Left renal cortex interstitium (tissue), 4 donors: ENCODE measurements around the gene NCK2. TPM values are rescaled to one million over a fixed set of nuclear protein-coding genes. Genes with fewer than 3 reads are reported as not detected.

Source experiments
- DNase-seq, 4 donors: peaks; one replicate each; pipeline ENCODE4 v3.0.0-alpha.2; 2013; ENCODE audit warnings: low read depth in 4 of 4, low spot score in 2 of 4, missing footprints in 1 of 4
- polyA plus RNA-seq, 4 donors: library from polyadenylated mRNA; unstranded; fragments of 120-200 nt; gene quantifications; one replicate each; pipeline ENCODE4 v1.2.1, GENCODE V29; 2013; ENCODE audit not compliant: insufficient read length in 4 of 4

Gene NCK2
- polyA plus RNA-seq, 4 donors = 62.5 to 69.4 (median 66.2) TPM

DNA sequence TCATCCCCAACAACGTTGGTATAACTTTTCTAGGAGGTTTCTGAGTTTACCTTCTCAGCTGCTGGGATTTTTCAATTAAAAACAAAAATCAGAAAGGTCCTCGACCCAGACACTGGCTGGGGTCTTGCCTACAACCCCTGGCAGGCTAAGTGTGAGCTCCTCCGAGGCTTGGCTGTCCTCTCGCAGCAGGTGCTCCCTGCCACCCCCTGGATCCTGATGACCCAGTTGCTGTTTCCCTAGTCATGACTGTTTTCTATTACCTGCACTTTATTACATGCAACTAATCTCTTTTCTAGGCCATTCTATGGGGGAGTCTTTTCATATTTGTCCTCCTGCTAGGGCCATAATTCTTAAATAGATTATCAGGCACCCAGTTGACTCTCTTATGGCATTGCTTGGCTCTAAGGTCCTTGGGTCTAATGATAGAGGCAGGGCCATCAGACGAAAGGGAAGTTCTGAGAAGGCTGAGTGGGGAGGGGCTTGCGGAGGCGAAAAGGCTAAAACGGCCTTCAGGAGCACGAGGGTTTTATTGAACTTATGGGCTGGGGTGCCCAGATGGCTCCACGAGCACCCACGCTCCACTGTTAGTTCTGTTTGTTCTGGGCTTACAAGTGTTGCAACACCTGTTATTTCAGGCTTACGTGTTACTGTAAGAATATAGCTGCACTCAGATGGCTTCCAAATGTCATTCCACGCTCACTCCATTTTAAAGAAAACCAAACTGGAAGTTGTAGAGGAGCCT, 166.0 kb downstream of the NCK2 start:
- DNase-seq = no peak

DNA sequence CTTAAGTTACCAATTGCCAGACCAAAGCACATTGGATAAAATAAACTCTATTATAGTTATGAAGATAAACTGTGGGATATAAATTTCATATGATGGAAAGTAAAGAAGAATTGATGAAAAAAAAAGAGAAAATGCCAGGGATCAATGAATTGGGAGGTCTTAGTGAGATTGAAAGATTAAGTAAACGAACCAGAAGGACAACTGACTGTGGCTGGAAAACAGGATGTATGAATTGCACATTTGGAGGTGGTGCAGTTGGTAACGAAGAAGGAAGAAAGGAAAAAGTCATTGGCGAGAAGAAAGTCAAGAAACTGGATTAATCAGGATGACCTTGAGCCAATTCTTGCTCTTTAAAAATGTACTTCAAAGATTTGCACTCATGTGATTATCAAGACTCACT, 166.7 kb downstream of the NCK2 start:
- no peak for DNase-seq

DNA sequence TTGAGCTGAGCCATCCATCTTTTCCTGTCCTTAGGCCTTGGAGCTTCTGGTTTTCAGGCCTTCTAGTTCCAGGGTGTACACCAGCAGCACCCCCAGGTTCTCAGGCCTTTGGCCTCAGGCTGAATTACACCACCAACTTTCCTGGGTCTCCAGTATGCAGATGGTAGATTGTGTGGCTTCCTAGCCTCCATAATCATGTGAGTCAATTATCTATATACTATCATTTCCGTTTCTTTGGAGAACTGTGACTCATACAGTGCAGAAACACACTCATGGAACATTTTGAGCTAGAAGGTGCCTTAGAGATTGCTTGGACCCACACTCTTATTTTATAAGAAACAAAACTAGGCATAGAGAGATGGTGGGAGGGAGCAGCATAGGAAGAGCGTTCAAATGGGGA, 167.4 kb downstream of the NCK2 start:
- no peak for DNase-seq

DNA sequence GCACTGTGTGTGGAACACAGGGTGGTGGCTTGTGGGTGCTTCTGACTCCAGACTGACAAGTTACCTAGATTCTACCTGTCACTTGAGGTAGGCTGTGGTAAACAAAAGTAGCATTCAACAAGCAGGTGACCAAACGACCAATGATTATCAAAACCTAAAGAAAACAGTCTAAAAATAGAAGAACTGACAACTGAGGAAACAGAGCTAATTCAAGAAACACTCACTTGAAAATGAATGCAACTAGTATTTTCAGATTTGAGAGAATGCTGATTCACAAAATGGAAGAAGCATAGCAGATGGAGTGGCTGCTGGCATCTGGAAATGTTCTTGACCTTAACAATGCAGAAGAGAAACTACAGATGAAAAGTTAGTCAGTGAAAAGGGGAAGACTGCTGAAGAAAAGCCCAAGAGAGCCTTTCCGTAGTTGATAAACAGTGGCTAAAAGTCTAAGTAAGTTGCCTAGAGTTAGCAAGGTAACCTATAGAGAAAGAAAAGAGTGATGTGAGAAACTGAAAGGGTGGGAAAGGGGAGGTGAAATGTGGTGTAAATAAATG, 170.4 kb downstream of the NCK2 start:
- no peak for DNase-seq

DNA sequence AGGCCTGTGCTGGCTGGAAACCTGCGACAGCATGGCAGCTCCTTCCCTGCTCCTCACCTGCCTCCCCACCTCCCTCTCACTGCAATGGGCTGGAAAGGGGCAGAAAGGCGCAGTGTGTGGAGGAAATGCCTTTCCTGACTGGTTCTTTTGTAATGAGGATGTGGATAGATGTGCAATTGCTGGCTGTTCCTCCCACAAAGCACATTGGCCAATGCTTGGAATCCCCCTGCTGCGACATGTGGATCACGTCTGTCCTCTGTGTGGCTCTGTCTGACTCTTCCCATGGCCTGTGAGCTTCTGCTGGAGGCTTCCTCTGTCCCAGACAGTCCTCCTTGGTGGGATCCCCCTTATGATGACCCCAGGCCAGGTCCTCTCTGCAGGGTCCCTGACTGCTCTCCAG, 172.5 kb downstream of the NCK2 start:
- no peak for DNase-seq

DNA sequence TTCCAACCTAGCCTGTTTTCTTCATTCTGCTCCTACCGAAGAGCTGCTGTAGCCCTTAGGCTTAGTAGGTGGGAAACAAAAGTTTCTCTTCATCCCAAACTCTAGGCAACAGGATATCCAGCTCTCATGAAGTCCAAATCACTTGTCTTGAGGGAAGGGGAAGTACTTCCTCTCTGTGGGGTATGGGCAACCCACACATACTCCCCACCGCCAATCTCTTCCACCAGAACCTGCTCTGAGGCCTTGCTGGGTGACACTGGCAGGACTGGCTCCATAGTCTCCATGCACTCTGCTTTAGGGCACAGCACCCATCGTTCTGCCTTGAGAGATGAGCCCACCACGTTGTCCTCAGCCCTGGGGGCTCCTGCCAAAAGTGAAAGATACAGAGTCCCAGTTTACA, 173.0 kb downstream of the NCK2 start:
- no peak for DNase-seq

DNA sequence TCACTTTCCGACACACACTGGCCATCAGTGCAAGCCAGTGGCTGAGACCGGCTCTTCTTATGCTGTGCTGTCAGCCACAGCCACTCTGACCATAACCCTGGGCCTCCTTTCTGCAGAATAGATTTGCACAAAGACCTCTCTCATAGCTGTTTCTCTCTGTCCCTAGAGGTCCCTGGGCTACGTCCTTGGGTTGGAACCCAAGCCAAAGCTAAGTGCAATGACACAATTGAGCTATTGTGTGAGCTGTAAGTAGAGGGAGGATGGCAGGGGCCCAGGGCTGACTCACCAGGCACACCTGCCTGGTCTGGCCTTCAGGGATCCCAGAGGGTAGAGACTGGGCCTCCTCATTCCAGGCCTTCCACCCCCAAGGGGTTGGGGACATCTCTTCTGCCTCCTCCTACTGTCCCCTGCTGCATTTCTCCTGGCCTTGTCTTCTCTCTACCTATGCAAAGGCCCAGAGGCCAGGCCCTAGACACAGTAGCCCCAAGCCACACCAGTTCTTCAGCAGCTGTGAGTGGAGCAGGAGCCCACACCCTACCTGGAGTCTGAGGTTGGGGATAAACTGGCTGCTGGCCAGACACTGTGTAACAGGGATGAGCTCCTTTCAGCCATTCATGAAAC, 174.6 kb downstream of the NCK2 start:
- no peak for DNase-seq

DNA sequence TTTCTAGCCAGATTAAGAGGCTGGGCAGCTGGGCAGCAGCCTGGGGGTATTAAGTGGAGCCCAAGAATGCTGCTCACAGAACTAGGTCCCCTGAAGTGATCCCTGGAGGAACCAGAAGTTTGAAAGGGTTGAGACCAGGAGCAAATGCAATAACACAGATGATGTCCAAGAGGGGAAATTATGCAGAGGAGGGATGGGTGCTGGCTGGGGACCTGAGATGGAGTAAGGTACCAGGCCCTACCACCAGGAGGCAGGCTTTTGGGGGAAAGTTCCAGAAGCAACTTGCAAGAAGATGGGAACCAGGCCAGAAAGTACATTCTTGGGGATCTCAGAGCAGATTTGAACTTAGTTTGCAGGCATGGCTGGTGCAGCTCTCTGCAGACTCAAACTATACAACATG, 175.1 kb downstream of the NCK2 start:
- no peak for DNase-seq

DNA sequence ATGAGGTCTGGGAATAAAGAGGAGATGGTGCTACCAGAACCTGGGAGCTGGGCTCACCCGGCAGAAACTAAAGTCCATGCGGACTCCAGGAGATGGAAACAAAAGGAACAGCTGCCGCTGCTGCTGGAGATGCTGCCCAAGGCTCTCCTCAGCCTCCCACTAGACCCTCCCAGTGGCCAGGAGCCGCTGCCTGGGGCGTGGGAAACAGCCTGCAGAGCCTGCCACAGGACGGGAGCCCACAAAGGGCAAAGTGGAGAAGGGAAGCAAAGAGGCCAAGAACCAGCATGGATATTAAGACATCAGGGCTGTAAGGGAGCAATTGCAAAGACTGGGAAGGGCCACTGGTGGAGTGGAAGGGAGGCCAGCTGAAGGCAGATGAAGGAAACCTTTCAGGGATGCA, 179.6 kb downstream of the NCK2 start:
- DNase-seq = no peak

DNA sequence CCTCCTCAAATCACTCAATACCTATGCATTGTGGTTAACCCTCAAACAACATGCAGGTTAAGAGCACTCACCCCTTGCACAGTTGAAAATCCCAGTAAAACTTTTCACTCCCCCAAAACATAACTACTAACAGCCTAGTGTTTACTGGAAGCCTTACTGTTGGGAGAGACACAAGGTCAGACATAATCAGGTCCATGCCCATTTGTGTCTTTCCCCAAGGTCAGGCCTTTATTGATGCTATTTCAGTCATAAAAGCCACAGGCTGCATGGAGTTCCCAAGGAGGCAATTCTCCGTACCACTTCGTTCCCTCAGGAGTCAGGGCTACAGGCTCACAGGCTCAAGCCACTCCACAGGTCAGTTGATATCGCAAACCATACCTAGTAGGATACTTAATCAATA, 180.2 kb downstream of the NCK2 start:
- DNase-seq = no peak

DNA sequence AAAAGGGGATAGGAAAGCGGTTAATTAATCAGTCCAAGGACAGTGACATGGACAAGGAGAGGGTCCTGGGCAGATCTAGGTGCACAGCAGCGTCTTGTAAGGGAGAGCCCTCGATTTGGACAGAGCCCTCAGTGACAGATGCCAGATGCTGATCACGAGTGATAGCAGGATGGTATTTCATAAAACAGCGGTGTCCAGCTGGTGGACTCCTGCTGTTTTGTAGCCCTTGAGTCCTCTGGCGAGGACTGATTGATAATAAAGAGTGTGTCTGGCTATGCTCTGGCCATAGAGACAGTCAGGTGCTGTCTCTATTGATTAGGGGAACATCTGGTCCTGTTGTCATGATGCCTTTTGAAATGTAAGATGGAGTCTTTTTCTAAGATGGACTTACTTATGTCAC, 180.7 kb downstream of the NCK2 start:
- no peak for DNase-seq

DNA sequence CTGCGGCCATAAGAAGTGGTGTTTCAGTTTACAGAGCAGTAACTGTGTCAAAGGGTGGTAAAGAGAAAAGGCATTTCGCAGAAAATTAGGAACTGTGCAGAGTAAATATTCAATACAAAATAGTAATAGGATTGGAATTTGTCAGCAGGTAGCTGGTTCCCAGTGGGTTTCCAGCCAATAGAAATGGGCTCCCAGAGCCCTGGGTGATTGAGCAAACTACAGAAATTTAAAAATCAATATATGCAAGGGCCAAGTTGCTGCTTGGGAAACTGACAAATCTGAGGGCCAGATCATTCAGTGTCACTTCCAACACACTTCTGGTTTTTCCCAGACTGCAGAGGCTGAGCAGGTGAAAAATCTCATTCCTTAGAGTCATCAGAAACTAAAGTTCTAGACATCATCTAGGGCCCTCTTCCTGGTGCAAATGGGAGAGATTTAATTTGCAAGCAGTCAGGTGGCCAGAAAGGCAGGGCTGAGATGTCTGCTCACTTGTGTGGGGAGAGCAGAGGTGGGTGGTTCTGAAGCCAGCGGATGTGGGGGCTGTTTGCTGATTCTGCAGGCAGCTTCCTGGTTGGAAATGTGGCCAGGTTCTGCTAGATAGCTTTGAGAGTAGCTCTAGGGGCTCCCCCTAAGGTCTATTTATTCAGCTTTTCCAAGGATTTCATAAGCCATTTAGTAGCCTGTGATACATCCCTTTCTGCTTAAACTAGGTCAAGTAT, 182.4 kb downstream of the NCK2 start:
- DNase-seq = no peak

DNA sequence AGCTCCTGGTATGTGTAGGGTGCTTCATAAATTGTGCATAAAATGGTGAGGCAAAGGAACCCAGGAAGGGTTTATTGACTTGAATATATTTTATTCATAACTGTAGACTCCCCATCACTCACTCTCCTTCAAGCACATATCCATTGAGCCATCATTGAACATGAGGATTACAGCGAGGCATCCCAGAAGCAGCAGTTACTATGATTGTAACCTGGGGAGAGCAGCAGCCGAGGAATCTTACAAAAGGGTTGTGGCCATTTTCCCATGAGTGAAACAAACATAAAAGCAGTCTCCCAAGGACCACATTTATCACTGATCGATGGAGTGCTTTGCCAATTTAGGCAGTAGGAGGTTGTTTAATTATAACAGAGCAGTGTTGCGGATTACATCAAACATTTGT, 183.4 kb downstream of the NCK2 start:
- no peak for DNase-seq

DNA sequence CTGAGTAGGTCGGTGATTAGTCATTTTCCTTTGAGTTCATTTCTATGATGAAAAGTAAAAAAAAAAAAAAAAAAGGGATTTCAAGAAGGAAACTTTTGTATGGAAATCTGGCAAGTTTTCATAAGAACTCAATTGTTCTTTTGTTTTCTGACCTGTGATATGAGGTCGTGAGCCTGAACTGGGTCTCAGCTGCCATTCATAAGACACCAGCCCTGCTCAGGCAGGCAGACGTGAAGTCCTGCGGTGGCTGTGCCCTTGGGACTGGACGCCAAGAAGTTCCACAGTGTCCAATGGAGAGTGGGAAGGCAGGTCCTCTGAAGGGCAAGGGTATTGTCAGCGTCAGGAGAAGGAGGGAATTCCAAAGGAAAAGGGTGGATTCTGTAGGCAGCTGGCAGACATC, 183.9 kb downstream of the NCK2 start:
- DNase-seq = no peak

DNA sequence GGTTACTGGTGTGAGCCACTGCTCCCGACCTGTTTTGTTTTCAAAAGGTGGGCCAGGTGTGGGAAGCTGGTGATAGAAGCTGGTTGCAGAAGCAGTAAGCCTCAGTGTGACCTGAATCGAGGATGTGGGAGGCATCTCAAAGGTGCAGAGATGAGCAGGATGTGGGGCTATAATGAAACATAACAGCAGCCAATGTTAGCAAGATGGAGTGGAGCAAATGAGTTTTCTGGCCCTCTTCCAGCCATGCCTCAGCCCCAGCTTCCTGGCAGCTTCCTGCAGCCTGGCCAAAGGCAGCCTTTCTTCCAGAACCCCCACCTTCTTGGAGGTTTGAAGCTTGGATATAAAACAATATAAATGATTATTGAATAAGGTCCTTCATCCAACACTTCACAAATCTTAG, 184.8 kb downstream of the NCK2 start:
- no peak for DNase-seq

DNA sequence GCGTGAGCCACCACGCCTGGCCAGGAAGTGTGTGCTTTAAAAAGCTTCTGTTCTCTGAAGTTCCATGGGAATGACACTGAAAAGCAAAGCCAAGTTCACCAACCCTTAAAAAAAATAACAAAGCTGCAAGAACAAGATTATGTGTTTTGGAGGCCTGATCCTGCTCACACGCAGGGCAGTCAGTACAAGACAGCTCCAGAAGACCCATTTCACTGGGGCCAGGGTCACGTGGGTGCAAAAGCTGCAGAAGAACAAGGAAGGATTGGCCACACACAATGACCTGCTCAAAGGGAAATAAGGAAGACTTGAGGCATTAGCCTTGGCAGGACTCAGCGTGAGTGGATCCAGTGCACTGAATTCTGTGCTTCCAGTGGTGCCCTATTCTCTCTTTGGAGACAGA, 187.9 kb downstream of the NCK2 start:
- no peak for DNase-seq

DNA sequence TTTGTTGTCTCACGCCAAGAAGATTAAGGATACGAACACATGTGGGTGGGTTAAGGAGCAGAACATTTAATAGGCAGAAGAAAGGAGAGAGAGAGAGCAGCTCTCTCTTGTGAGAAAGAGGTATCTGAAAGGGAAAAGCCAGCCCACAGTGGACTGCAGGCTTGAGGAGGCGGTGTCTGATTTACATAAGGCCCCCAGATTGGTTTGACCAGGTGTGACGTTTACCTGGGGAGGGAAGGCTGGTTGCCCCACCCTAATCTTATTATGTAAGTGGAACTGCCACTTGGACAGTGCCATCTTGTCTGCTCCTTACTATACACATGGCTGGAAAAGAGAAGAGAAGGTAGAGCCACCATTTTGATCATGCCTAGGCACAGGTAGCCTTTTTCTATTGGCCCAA, 189.2 kb downstream of the NCK2 start:
- DNase-seq = no peak

DNA sequence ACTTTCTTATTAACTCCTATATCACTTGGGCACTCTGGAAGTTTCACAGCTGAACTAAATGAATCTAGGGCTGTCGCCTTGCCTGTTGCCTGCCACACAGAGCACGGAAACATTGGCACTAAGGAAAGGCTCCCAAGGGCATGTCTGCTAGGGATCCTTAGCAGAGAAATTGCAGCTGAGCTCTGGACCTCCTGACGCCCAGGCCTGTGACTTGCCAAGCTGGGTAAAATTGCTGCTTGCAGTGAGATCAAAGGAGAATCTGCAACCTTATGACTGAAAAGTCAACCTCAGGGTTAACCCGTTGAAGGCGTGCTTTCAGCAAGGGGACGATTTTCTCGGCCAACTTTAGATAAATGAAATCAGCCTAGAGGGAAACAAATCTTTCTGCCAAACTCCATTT, 189.8 kb downstream of the NCK2 start:
- DNase-seq = no peak

DNA sequence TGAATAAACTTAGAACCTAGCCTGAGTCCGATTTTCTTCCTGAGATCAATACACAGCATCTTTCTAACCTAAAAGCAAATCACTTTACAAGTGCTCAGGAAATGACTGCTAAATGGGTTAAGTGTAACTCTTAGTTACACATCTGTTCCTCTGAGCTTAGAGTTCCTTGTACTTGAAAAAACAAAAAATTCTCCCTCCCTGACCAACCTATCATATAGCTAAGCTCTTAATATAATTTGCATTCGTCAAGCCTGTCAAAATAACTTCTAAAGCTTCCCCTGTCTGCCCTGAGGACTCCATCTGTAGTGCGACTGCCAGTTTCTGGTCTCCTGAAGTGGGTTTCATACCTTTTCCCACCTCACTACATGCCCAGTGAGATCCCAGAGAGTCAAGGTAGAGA, 190.4 kb downstream of the NCK2 start:
- DNase-seq = no peak

DNA sequence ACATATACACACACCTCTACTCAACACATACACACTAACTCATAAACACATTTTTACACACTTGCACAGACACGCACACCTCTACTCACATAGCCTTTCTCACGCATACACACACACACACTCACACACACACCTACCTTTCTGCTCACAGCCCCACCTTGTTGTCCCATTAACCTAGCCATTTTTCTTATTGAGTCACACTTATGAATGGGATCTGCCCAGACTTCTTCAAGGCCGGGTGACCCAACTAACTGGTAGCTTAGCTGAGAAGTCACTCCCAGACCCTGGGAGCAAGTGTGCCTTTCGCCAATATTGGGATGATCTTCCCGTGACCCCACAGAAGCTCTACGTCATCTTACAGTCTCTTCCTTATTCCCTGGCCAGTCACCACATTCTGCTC, 192.2 kb downstream of the NCK2 start:
- no peak for DNase-seq

DNA sequence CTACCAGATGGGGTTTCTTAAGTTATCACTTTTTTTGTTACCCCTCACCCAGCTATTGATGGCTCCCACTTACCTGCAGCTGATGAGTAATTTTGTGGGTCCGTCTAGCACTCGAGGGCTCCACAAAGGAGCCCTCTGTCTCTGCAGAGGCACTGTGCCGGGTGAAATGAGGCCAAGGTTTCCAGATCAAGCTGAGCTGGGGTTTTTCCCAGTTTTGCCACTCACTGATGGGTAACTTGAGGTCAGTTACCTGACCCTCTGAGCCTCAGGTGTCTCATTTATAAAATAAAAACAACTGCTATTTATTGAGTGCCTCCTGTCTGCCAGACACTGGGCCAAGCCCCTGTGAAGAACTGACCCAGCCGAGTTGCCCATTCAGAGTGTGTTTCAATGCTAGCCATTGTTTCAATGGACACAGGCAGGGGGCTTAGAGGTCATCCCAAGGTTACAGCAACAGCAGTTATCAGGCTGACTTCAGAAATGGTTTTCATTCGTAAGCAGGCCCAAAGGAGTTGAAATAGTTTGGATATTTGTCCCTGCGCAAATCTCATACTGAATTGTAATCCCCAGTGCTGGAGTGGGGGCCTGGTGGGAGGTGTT, 192.9 kb downstream of the NCK2 start:
- no peak for DNase-seq
